GM12873 (cell line): ENCODE measurements around the gene MAL.

Experiments
- CTCF ChIP-seq: IDR thresholded peaks from 2 replicates; pipeline ENCODE4 v1.5.1; 2012; ENCODE audit warnings: low read depth, mild to moderate bottlenecking, moderate library complexity, low read length, control low read depth; ENCODE audit not compliant: insufficient read depth; ENCODE audit errors: missing control alignments

The MAL gene

GRCh38 chr2:95049683-95049955, 24.1 kb downstream of the MAL start:
- no peak for TF ChIP-seq CTCF

DNA sequence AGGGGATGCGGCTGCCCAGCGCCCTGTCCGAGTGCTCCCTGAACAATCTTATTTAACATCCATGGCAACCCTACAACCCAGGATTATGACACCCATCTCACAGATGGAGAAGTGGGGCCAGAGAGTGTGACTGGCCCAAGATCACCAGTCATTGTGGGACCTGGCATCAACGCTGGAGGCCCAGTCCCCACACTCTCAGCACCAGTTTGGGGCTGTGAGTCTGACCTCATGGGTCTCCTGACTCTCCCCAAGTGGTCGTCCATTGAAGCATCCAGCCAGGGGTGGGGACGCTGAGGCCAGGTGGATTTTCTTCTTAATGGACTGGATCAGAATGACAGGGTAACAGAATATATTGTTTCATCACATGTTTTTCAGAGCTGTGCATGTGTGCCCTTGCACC, 24.5 kb downstream of the MAL start:
- no peak for TF ChIP-seq CTCF

DNA sequence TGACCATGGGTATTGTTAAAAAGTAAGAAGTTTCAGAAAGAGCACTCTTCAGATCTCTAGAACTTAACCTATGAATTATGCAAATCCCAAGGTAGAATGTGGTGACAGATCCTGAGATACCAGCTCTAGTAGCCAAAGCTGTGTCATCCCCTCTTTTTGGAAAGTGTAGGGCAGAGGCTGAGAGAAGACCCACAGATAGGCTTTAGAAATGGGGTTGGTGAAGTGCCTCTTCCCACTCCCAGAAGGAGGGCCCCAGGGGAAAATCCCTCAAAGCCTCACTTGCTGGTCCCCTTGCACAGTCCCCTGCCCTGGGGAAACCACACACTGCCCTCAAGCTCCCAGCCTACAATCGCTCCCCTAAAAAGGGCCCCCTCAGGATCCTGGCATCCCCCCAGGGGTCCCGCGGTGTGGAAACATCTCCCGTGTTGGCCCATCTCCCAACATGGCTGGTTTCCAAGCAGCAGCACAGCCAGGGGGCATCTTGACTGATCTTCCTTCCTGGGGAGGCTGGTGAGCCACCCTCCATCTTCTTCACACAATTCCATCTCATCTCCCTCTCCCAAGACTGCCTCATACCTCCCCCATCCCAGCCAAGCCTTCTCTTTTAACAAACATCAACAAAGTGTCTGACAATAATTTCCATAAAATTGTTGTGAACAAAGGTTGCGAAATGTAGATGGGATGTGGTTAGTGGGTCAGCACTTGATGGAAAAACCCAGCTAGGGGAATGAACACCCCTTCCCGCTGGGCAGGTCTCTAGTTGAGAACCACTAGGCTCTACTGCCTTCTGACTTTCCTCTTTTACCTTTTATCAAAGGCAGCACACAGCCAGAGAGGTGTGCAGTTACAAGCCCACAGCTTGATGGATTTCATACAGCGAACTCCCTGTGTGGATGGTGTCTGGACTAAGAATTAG, 25.1 kb downstream of the MAL start:
- no peak for TF ChIP-seq CTCF

GRCh38 chr2:95051626-95052025, 26.1 kb downstream of the MAL start:
- no peak for TF ChIP-seq CTCF

GRCh38 chr2:95052307-95052706, 26.8 kb downstream of the MAL start:
- TF ChIP-seq CTCF, result no peak

- no peak for TF ChIP-seq CTCF
Measured at GRCh38 chr2:95052804-95053479, 27.4 kb downstream of the MAL start.

DNA sequence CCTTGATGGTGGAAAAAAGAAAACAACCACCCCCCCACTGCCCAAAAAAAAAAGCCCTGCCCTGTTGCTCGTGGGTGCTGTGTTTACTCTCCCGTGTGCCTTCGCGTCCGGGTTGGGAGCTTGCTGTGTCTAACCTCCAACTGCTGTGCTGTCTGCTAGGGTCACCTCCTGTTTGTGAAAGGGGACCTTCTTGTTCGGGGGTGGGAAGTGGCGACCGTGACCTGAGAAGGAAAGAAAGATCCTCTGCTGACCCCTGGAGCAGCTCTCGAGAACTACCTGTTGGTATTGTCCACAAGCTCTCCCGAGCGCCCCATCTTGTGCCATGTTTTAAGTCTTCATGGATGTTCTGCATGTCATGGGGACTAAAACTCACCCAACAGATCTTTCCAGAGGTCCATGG, 28.0 kb downstream of the MAL start:
- TF ChIP-seq CTCF, result peak; percentile 53
